GM18511 (cell line): Measurements from ENCODE around the gene TRIM33.

ENCODE experiments used
- ATAC-seq: cut with Tn5 transposase; IDR thresholded peaks from one replicate; pipeline ENCODE4 v1.9.1; 2021; ENCODE audit warnings: mild to moderate bottlenecking, moderate library complexity; ENCODE audit not compliant: unreplicated experiment

The TRIM33 gene

DNA sequence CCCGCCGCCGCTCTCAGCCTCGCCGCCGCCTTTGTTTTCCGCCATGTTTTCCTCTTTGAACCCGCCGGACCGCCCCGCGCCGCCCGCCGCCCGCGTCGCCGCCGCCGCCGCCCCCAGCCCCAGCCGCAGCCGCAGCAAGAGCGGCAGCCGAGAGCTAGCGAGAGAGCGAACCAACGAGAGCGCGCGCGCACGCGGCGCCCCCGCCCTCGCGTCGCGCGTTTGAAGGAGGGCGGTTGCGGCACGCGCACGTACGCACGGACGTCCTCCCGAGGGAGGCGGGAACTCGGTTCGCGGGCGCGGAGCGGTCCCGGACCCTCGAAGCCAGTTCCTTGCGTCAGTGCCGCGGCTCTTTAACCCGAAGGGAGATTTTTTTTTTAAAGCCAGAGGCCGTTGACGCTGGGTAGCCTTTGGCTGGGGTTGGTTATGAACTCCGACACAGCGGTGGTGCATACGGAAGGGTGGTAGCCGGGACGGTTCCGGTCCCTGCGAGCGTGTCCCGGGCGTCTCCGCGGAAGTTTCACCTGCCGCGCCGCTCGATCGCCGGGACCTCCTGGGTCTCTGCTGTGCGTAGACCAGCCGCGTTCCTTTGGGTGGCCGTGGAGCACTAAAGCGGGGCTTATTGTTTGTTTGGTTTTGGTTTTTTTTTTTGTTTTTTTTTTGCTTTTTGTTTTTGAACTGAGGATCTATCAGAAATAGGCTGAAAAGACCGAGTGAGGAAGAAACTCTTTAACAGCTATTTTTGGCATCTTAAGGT is at the start of gene TRIM33:
TSS of gene TRIM33 (minus strand) at position 172 of the 754 bp plus-strand sequence. CDS start at position 45, 127 bp downstream.
- peak; percentile 75 for ATAC-seq

DNA sequence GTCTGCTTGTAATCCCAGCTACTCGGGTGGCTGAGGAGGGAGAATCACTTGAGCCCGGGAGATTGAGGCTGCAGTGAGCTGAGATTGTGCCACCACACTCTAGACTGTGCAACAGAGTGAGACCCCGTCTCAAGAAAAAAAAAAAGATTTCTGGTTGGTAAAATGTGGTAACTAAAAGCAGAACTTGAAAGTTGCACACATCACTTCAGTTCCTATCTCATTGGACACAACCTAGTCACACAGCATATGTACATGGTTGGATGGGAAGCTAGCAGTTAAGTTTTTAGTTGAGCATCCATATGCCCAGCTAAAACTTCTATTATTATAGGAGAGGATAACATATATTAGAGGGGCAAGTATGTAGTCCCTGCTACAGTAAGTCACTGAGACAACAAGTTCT is 48.4 kb upstream of the TRIM33 start:
- ATAC-seq, result peak; percentile 56

DNA sequence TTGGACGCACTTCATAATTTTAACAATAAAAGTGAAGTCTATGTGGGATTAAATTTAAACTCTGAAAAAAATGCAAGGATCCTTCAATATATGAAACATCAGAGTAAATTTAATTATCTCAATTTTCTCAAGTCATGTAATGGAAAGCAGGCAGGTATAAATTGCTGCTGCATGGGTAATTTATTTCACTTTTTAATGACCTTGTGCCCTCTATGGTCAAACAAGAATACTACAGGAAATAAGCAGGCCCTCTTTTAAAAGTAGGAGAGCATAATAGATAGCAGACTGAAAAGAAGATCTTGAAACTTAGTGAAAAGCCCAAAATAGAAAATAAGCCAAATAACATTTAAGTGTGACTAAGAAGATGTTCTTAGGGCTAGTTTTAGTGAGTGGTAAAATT is 47.5 kb upstream of the TRIM33 start:
- ATAC-seq, result peak; percentile 80

DNA sequence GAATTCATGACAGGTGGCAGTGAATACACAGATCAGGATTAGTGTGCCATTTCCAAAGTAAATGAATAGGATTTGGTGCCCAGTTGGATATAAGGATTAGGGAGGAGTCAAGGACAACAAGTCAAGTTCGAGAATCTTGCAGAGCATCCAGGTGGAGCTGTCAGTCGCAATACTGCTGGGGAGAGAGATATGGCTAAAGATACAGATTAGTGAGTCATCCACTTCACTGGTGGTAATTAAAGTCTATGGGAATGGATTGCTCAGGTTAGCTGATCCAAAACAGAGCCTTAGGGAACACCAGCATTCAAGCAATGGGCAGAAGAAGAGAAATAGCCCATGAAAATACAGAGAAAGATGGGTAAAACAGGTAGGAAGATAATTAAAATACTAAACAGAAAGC is 43.6 kb upstream of the TRIM33 start:
- no peak for ATAC-seq

DNA sequence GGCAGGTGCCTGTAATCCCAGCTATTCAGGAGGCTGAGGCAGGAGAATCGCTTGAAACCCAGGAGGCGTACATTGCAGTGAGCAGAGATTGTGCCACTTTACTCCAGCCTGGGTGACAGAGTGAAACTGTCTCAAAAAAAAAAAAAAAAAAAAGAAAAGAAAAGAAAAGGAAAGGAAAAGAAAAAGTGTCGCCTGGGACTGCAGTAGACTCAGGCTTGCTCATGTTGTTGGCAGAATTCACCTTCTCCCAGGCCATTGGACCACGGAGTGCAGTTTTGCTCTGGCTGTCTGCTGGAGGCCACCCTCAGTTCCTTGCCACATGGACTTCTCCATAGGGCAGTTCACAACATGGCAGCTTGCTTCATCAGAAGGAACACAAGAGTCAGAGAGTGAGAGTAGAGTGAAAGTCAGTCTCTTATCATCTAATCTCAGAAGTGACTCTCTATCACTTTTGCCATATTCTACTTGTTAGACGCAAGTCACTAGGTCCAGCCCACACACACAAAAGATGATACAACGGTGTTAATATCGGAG is 41.2 kb upstream of the TRIM33 start:
- ATAC-seq, result no peak

DNA sequence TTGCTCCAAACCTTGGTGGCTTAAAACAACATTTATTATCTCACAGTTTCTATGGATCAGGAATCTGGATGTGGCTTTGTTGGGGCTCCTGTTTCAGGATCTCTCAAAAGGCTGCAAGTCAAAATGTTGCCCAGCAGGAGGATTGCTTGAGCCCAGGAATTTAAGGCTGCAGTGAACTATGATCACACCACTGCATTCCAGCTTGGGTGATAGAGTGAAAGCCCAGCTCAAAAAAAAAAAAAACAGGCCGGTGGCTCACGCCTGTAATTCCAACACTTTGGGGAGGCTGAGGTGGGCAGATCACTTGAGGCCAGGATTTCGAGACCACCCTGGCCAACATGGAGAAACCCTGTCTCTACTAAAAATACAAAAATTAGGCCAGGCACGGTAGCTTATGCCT is 40.4 kb upstream of the TRIM33 start:
- ATAC-seq, result no peak

DNA sequence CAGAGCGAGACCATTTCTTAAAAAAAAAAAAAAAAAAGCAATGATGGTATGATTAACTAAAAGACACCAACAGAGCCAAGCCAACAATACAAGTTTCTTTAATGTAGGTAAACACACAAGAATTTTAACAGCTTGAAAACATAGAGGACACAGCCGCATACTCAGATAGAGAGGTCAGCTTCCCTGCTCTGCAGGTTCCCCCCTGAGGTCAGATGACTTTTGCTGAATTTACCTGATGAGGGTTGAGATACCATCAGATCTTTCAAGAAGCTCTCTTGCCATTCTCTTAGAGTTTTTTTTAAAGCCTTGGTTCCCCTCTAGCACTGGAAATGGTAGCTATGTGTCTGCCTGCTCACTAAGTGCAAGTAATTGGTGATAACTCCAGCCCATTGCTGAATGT is 39.3 kb upstream of the TRIM33 start:
- no peak for ATAC-seq

DNA sequence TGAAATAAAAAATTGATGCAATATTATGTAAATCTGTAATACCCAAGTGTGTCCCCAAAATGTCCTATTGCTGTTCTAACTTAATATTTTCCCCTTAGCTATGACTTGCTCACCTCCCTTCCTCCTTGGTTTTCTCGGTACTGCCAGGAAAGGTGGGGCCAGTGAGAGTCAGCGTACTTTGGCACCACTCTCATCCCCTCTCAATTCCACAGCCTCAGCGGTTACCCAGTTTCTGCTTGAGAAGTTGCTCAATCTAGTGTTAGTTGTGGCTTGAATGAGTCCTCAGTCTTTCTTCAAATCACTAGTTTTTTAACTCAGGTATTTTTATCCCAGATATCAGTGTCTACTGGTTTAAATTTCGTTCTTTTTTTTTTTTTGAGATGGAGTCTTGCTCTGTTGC is 38.1 kb upstream of the TRIM33 start:
- no peak for ATAC-seq

DNA sequence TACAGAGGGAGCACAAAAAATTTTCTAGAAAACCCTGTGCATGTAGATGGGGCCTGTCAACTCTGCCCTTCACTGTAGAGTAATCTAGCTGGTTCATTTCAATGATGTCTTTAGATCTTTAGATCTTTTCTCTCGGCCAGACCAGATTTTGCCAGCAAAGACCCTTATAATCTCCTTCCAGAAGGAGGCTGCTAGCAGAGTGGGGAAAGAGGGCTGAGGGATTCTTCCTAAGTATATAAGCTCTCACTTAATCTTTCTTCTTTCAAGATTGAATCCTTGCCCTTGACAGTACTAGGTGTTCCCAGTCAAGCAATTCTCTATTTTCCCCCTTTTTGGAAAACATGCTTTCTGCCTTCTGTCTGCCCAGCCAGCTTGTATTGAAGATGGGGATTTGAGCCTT is 36.1 kb upstream of the TRIM33 start:
- no peak for ATAC-seq

DNA sequence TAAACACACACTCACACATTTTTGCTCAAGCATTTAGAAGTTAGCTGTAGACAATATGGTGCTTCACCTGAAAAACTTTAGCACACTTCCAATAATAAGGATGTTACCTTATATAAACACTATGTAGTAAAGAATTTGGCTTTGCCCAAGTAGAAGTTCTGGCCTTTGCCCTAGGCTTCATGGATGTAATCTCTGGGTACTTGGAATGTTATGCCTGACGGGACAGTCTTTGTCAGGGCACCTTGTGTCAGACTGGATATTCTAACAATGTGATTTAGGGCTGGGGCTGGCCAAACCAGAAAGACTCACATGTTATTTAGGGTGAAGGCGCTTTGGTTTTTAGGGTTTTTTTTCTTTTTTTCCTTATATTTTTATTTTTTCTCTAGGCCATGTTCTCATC is 34.8 kb upstream of the TRIM33 start:
- no peak for ATAC-seq

DNA sequence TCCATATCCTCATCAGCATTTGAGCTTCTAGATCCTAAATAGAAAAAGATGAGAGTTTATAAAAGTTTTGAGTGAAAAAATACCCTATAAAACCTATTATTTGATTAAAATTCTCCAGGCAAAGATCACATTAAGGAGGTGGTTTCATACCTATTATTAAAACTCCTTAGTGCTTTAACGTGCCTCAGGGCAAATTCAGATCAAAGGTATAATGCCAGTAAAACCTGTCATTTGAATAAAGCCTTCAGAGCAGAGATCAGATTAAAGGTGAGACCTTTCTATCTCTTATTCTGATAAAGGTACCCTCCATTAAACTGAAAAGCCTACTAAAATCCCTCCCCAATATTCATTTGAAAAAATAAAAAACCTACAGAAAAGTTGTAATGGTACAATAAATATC is 34.3 kb upstream of the TRIM33 start:
- ATAC-seq, result no peak

DNA sequence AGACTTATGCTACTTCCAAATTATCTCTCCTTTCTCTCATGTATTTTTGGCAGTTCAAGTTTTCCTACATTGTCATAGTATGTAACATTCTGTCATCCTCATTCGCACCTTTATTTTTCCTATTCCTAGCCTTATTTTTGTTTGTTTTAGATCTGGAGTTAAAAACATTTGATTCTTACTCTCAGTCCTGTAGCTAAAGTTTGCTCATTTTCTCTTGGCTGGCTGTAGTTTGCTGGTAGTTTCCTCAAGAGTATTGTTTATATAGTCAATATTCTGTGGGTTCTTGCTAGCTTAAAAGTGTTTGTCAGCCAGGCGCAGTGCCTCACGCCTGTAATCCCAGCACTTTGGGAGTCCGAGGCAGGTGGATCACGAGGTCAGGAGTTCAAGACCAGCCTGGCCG is 29.8 kb upstream of the TRIM33 start:
- ATAC-seq, result no peak

DNA sequence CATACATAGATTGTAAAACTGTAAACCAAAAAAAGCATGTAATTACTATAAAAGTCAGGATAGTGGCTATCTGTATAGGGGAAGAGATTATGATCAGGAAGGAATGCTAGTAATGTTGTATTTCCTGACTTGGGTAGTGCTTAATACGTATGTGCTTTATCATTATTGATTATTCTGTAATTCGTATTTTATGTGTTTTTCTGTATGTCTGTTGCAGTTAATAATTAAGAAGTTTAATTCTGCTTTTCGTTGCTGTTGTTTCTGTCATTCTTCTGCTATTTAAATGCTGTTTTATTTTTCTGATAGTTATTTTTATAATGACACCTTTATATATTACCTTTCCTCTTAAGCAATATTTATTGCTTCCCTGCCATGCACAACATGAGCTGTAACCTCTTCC is 29.3 kb upstream of the TRIM33 start:
- no peak for ATAC-seq

DNA sequence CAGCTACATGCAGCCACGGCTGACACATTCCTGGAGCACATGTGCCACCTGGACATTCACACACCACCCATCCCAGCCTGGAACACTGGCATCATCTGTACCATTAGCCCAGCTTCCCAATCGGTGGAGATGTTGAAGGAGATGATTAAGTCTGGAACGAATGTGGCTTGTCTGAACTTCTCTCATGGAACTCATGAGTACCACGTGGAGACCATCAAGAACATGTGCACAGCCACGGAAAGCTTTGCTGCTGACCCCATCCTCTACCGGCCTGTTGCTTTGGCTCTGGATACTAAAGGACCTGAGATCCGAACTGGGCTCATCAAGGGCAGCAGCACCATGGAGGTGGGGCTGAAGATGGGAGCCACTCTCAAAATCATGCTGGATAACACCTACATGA is 25.0 kb upstream of the TRIM33 start:
- no peak for ATAC-seq

DNA sequence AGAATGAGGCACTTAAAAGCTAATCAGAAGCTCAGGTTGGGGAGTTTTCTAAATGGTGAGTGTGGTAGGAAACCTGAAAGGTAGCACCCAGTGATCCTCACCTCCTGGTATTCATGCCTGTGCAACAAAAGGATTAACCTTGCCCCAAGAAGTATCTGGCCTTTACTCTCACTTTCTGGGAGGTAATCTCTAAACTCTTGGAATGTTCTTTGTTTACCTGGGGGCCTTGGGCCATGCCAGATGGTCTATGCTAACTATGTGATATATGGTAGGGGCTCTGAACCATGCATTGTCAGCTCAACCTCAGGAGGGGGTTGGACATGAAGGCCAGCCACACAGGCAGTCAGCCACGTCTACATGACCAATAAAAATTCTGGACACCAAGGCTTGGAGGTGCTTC is 24.4 kb upstream of the TRIM33 start:
- ATAC-seq, result no peak

DNA sequence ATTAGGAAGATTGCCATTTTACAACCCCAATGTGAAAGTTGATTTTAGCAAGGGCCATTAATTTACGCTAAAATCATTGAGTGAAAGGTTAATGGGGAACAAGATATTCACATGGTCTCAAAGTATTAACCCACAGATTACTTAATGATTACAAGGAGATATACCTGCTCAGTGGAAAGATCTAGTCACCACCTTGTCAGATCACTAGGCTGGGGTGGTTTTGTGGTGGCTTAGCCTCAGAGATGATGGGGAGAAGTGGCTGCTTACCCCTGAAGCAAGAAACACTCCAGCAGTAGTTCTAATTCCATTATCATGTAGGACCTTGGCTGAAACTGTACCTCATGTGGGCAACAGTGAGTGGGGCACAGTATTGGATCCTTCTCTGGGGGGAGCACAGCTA is 20.1 kb upstream of the TRIM33 start:
- ATAC-seq, result no peak

DNA sequence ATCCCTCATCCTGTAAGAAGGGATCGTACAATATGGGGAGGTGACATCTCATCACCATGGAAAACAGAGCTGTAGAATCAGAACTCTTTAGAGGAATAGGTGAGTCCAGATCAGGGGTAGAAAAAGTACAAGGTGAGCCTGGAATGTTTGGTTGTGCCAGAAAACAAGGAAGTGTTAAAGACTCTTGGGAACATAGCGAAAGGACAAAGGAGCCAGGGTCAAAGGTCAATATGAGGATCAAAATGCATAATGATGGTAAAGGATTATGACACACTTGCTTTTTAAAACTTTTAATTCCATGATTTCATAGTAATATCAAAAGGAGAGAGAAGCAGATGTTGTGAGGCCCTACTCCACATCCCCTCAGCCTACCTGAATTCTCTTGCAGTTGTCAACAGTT is 19.2 kb upstream of the TRIM33 start:
- ATAC-seq, result no peak

DNA sequence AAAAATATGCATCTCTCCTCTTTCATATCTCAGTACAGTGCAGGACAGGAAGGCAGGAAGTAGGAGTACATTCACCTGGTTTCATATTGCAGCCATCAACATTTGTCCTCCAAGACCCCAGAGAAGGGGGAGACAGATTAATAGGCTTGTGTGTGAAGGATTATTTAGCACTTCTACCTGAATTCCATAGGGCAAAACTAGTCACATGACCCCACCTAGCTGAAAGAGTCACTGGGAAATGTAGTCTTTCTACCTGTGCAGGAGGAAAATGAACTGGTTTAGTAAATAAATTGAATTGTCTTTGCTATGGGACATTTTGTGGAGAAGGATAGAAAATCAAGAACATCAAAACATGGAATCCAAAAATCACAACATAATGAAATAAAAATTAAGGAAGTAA is 13.9 kb upstream of the TRIM33 start:
- no peak for ATAC-seq

DNA sequence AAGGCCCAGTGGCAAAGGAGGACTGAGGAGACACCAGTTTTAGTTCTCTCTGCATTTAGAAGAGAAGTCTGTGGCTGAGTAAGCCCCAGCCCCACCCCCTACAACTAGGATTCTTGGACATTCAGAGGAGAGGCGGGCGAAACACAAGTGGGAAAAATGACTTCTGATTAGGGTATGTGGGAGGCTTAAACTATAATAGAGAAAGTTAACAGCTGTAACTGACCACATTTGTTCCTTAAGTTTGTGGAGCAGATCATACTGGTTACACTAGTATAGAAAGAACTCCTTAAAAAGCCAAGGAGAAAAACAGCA is 11.2 kb upstream of the TRIM33 start:
- ATAC-seq, result no peak

DNA sequence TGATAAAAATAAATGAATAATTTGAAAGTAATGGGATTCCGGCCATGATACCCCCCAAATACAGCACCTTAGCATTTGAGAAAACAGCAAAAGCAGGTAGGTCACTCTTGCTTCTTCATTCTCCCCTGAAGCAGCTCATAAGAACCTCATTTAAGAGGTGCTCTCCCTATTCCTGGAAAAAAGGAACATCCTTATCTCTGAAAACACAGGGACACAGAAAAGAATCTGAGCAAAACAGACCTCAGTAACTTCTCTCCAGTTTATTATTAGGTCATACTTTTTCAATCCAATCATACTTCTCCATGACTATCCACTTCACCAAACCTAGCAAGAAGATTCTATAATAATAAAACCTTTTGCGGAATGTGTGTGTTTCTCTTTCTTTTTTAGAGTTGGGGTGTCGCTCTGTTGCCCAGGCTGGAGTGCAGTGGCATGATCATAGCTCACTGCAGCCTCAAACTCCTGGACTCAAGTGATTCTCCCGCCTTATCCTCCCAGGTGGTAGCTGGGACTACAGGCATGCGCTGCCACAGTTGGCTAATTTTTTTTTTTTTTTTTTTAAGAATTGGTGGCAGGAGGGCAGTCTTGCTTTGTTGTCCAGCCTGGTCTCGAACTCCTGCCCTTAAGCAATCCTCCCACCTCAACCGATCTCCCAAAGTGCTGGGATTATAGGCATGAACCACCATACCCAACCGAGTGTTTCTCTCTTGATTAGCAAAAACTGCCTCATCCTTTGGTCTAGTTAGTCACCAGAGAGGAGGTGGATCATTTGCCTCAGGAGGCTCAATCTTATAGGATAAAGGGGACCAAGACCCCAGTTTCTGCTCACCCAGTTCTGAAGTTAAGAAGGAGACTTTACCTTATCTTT is 10.6 kb upstream of the TRIM33 start:
- ATAC-seq, result no peak

DNA sequence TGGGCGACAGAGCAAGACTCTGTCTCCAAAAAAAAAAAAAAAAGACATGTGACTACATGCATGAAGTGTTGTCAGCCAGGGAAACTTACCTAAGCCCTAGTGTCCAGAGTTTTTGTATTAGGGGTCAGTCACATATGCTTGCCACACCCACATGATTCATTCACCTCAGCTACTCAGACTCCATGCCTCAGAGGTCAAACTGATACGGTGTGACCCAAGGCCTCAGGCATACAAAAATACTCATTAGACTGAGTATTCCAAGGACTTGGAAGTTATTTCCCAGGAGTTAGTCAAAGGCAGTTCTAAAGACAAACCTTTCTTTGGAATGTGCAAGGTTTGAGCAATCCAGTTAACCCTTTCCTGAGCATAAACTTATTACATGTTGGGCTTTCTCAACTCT is 6.3 kb upstream of the TRIM33 start:
- ATAC-seq, result no peak

DNA sequence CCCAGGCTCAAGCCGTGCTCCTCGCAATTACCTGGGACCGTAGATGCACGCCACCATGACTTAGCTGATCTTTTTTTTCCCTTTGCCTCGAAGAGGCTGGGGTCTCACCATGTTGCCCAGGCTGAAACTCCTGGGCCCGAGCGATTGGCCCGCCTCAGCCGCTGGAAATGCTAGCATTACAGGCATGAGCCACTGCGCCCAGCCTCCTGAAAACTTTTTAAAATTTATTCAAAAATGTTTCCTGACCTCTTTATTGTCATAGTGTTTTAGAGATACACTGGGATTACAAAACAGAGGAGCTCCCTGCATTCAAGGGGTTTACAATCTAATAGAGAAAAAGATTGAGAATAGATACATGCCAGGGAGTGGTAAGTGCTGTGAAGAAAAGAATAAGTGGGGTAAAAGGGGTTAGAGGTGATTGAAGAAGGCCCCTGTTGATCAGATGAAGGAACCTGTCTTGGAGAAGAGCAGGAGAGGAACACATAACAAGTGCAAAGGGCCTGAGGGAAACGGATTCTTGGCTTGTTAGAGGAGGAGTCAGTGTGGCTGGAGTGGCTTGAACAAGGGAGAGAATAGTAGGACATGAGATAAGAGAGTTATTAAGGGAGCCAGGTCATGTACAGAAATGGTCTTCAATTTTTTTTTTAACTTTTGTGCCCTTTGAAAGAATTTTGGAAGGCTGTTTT is 1.7 kb upstream of the TRIM33 start:
- ATAC-seq, result no peak
